Measurements from ENCODE around the gene NF1. TPM values are rescaled to one million over a fixed set of nuclear protein-coding genes. Genes with fewer than 3 reads are reported as not detected.
"Not testable (repeated sequence)": the region's sequence is repeated elsewhere in the genome, so short reads cannot be mapped to it uniquely, and the experiment has no call there.

NF1 gene
- polyA plus RNA-seq, 1 donor from 2014 or later, result 10.0 TPM

GRCh38 chr17:31171701-31172100 lies 76.9 kb downstream of the NF1 start:
- Mint-ChIP-seq H3K4me3 (no peak overlapping the region), H3K9me3 (no peaks in the 10 kb centered on the region), H3K4me1 (no peaks in the 10 kb centered on the region), H3K36me3 (peaks cover 2% of the 10 kb centered on the region), H3K27ac (no peak overlapping the region), H3K27me3 (no peaks in the 10 kb centered on the region)

- Mint-ChIP-seq H3K9me3 (no peaks in the 10 kb centered on the region), H3K27me3 (no peaks in the 10 kb centered on the region), H3K4me1 (no peaks in the 10 kb centered on the region), H3K36me3 (peaks cover 2% of the 10 kb centered on the region), H3K4me3 (no peak overlapping the region), H3K27ac (no peak overlapping the region)
Measured at GRCh38 chr17:31172388-31172787, 77.6 kb downstream of the NF1 start.

GRCh38 chr17:31174215-31174614 lies 79.4 kb downstream of the NF1 start:
- H3K27me3 Mint-ChIP-seq, result no peaks in the 10 kb centered on the region
- H3K36me3 Mint-ChIP-seq, result peaks cover 2% of the 10 kb centered on the region
- no peaks in the 10 kb centered on the region for H3K4me1 Mint-ChIP-seq
- no peak overlapping the region for H3K27ac Mint-ChIP-seq
- no peak overlapping the region for H3K4me3 Mint-ChIP-seq
- no peaks in the 10 kb centered on the region for H3K9me3 Mint-ChIP-seq

GRCh38 chr17:31175237-31175636 lies 80.5 kb downstream of the NF1 start:
- Mint-ChIP-seq H3K4me3 (no peak overlapping the region), H3K36me3 (peaks cover 2% of the 10 kb centered on the region), H3K27ac (no peak overlapping the region), H3K9me3 (no peaks in the 10 kb centered on the region), H3K4me1 (no peaks in the 10 kb centered on the region), H3K27me3 (no peaks in the 10 kb centered on the region)

GRCh38 chr17:31176143-31176542 lies 81.4 kb downstream of the NF1 start:
- not testable (repeated sequence) for H3K27me3 Mint-ChIP-seq, H3K4me1 Mint-ChIP-seq, H3K9me3 Mint-ChIP-seq, H3K27ac Mint-ChIP-seq, H3K36me3 Mint-ChIP-seq, H3K4me3 Mint-ChIP-seq

- H3K9me3 Mint-ChIP-seq, H3K27me3 Mint-ChIP-seq, H3K4me1 Mint-ChIP-seq, H3K27ac Mint-ChIP-seq, H3K4me3 Mint-ChIP-seq, H3K36me3 Mint-ChIP-seq: not testable (repeated sequence)
Measured at GRCh38 chr17:31178951-31179350, 84.2 kb downstream of the NF1 start.

- peaks cover 0 to 2% (median 0%) of the 10 kb centered on the region in 3 donors for H3K4me1 Mint-ChIP-seq
- H3K36me3 Mint-ChIP-seq, result peaks cover 8% of the 10 kb centered on the region
- H3K27me3 Mint-ChIP-seq, result no peaks in the 10 kb centered on the region
- H3K27ac Mint-ChIP-seq, result no peak overlapping the region
- no peaks in the 10 kb centered on the region for H3K9me3 Mint-ChIP-seq
- H3K4me3 Mint-ChIP-seq, result no peak overlapping the region
Measured at GRCh38 chr17:31195305-31195704, 100.5 kb downstream of the NF1 start.

GRCh38 chr17:31198026-31198425 lies 103.2 kb downstream of the NF1 start:
- Mint-ChIP-seq H3K27ac (no peak overlapping the region), H3K9me3 (no peaks in the 10 kb centered on the region), H3K4me3 (no peak overlapping the region), H3K4me1 (peaks cover 0 to 2% (median 0%) of the 10 kb centered on the region in 3 donors), H3K27me3 (no peaks in the 10 kb centered on the region), H3K36me3 (peaks cover 5% of the 10 kb centered on the region)

GRCh38 chr17:31198666-31199065 lies 103.9 kb downstream of the NF1 start:
- H3K9me3 Mint-ChIP-seq, H3K27ac Mint-ChIP-seq, H3K4me3 Mint-ChIP-seq, H3K4me1 Mint-ChIP-seq, H3K36me3 Mint-ChIP-seq, H3K27me3 Mint-ChIP-seq: not testable (repeated sequence)

GRCh38 chr17:31200287-31200686 lies 105.5 kb downstream of the NF1 start:
- H3K4me3 Mint-ChIP-seq, result no peak overlapping the region
- no peaks in the 10 kb centered on the region for H3K27me3 Mint-ChIP-seq
- peaks cover 8% of the 10 kb centered on the region for H3K36me3 Mint-ChIP-seq
- H3K4me1 Mint-ChIP-seq, result peaks cover 0 to 2% (median 0%) of the 10 kb centered on the region in 3 donors
- H3K27ac Mint-ChIP-seq, result no peak overlapping the region
- H3K9me3 Mint-ChIP-seq, result no peaks in the 10 kb centered on the region

- Mint-ChIP-seq H3K27ac (no peak overlapping the region), H3K4me1 (no peaks in the 10 kb centered on the region), H3K4me3 (no peak overlapping the region), H3K36me3 (peaks cover 10% of the 10 kb centered on the region), H3K9me3 (no peaks in the 10 kb centered on the region), H3K27me3 (no peaks in the 10 kb centered on the region)
Measured at GRCh38 chr17:31202968-31203367, 108.2 kb downstream of the NF1 start.

GRCh38 chr17:31211352-31212012 lies 116.7 kb downstream of the NF1 start:
- Mint-ChIP-seq H3K27ac (no peak overlapping the region), H3K4me3 (no peak overlapping the region), H3K4me1 (no peaks in the 10 kb centered on the region), H3K9me3 (no peaks in the 10 kb centered on the region), H3K36me3 (no peaks in the 10 kb centered on the region), H3K27me3 (no peaks in the 10 kb centered on the region)

GRCh38 chr17:31216031-31216751 lies 121.4 kb downstream of the NF1 start:
- H3K36me3 Mint-ChIP-seq, result no peaks in the 10 kb centered on the region
- no peak overlapping the region for H3K4me3 Mint-ChIP-seq
- H3K4me1 Mint-ChIP-seq, result no peaks in the 10 kb centered on the region
- no peaks in the 10 kb centered on the region for H3K27me3 Mint-ChIP-seq
- no peak overlapping the region for H3K27ac Mint-ChIP-seq
- H3K9me3 Mint-ChIP-seq, result no peaks in the 10 kb centered on the region

- no peaks in the 10 kb centered on the region for H3K27me3 Mint-ChIP-seq
- peaks cover 6 to 7% (median 7%) of the 10 kb centered on the region in 3 donors for H3K4me1 Mint-ChIP-seq
- no peaks in the 10 kb centered on the region for H3K36me3 Mint-ChIP-seq
- H3K9me3 Mint-ChIP-seq, result no peaks in the 10 kb centered on the region
- H3K27ac Mint-ChIP-seq, result no peak overlapping the region
- no peak overlapping the region for H3K4me3 Mint-ChIP-seq
Measured at GRCh38 chr17:31224366-31224765, 129.6 kb downstream of the NF1 start.

GRCh38 chr17:31225831-31226230 lies 131.1 kb downstream of the NF1 start:
- Mint-ChIP-seq H3K4me1 (peaks cover 6 to 7% (median 7%) of the 10 kb centered on the region in 3 donors), H3K36me3 (no peaks in the 10 kb centered on the region), H3K27me3 (no peaks in the 10 kb centered on the region), H3K4me3 (peak overlapping the region in 1 of 4 donors; percentile 30), H3K9me3 (no peaks in the 10 kb centered on the region), H3K27ac (no peak overlapping the region)

- no peaks in the 10 kb centered on the region for H3K27me3 Mint-ChIP-seq
- H3K9me3 Mint-ChIP-seq, result no peaks in the 10 kb centered on the region
- no peak overlapping the region for H3K27ac Mint-ChIP-seq
- H3K4me1 Mint-ChIP-seq, result peaks cover 11 to 12% (median 12%) of the 10 kb centered on the region in 3 donors
- no peak overlapping the region for H3K4me3 Mint-ChIP-seq
- H3K36me3 Mint-ChIP-seq, result no peaks in the 10 kb centered on the region
Measured at GRCh38 chr17:31226373-31226772, 131.6 kb downstream of the NF1 start.

Data from IgD-negative memory B cell (primary cell).